Esophagus muscularis mucosa (tissue), 4 donors: Measurements from ENCODE around the gene RBM8A.

ENCODE experiments used
- CTCF ChIP-seq, 3 experiments: fragments of 200-600 bp in 2 of 3; fragments of 450-650 bp in 1 of 3; sonication (generic) in 2 of 3; IDR thresholded peaks; one replicate each; pipeline ENCODE4 v1.5.1; 2017 to 2019; ENCODE audit warnings: antibody characterized with exemption in 3 of 3, mild to moderate bottlenecking in 2 of 3, moderate library complexity in 1 of 3
- EP300 ChIP-seq: sonication (generic); formaldehyde crosslinking; IDR thresholded peaks from one replicate; pipeline ENCODE4 v1.6.1; 2017; ENCODE audit warnings: antibody characterized with exemption
- POLR2A ChIP-seq: fragments of 450-650 bp; IDR thresholded peaks from one replicate; pipeline ENCODE4 v1.6.1; 2017; ENCODE audit warnings: antibody characterized with exemption, moderate library complexity, mild to moderate bottlenecking, low read depth

DNA sequence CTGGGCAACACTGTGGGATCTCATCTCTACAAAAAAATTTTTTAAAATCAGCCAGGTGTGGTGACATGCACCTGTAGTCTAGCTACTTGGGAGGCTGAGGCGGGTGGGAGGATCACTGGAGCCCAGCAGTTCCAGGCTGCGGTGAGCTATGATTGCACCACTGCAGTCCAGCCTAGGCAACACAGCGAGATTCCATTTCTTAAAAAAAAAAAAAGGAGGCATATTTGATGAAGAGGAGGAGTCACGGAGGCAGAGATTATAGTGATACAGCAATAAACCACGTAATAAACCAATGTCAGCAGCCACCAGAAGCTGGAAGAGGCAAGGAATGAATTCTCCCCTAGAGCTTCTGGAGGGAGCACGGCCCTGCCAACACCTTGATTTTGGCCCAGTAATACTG lies 26.6 kb upstream of the RBM8A start:
- TF ChIP-seq CTCF (IDR thresholded peaks at IDR 0.05) (no peak), POLR2A (no peak), EP300 (no peak)
